GM19193 (cell line): ENCODE measurements around the gene COL17A1.

ENCODE experiments used
- POLR2A ChIP-seq: IDR thresholded peaks from 4 replicates; pipeline ENCODE4 v1.6.1; 2011; ENCODE audit not compliant: insufficient read depth, insufficient read length; ENCODE audit errors: extremely low read depth

Gene COL17A1

GRCh38 chr10:104076743-104077160 is 8.9 kb downstream of the COL17A1 start:
- TF ChIP-seq POLR2A = no peak

DNA sequence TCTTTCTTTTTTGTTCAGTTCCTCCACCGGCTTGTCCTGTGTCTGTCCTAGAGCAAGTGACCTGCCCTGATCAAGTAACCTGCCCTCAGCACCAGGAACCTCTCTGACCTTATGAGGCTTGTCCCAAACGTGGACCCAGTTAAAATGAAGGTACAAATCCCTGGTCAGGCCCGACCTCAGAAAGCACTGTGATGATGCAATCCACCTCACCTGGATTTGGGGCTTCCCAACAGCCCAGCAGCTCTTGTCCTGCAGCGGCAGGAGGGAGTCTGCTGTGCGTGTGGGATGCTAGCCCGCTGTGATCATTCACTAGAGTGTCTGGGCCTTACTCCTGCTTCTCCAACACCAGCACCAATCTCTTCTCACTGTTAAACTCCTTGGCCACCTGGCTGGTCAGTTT is 11.2 kb downstream of the COL17A1 start:
- no peak for TF ChIP-seq POLR2A

DNA sequence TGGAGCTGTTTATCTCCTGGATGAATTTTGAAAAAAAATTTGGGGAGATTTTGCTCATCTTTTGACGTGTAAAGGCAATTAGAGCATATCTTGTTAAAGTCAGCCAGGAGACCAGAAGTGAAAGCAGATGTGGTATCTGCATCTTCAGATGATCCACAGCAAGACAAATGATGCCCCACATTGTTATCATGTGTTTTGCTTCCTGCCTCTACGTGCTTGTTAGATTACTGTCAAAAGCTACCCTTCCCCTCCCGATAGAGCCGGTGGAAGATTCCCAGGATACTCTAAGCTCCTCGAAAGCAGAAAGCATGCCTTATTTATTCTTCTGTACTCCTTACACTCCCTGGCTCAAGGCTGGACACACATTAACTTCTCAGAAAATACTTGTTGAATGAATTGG is 12.9 kb downstream of the COL17A1 start:
- TF ChIP-seq POLR2A = no peak

DNA sequence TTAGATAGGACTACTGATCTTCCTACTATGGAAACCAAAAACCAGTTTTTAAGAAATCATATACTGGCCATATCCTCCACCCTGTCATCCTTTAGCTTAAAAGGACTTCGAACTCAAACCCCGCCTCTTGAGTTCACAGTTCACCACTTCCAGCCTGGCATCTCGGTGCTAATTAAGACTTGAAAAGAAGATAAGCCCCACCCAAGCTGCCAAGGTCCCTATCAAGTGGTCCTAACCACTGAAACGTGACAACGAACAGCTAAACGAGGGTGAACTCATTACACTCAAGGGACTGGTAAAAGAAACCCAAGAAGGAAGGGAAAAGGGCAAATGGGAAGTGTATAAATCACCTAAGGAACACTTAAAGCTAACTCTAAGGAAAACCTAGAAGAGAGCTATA is 16.1 kb downstream of the COL17A1 start:
- TF ChIP-seq POLR2A = no peak

GRCh38 chr10:104067525-104067924 is 18.2 kb downstream of the COL17A1 start:
- TF ChIP-seq POLR2A = no peak

DNA sequence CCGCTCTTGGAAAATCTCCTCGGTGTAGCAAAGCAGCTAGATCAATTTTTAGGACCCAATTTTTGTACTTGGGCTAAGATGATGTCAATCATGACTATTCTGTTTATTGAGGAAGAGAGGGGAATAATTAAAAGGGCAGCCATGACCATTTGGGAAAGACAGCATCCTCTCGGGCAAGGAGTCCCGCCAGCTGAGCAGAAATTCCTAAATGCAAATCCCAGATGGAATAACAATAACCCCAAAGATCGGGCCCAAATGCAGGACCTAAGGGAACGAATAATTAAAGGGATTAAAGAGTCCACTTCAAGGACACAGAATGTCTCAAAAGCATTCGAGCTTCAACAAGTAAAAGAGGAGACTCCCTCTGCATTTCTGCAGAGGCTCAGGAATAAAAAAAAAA is 18.7 kb downstream of the COL17A1 start:
- no peak for TF ChIP-seq POLR2A

DNA sequence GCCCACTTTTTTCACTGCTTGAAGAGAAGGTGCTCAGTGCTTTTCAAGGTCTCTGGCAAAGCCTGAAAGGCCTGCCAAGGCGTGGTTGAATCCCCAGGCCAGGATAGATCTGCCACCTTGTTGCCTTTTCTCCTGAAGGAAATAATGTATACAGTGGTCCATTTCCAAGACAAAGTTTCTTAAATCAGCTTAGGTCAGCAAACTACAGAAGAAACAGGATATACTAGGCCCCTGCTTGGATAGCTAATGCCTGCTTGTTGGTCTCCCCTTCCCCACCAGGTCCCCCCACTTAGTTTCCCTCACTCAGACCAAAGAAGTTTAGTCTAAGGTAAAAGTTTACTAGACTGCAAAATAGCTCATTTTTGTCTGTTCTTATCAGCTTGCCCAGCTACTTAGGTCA is 19.9 kb downstream of the COL17A1 start:
- TF ChIP-seq POLR2A = no peak

DNA sequence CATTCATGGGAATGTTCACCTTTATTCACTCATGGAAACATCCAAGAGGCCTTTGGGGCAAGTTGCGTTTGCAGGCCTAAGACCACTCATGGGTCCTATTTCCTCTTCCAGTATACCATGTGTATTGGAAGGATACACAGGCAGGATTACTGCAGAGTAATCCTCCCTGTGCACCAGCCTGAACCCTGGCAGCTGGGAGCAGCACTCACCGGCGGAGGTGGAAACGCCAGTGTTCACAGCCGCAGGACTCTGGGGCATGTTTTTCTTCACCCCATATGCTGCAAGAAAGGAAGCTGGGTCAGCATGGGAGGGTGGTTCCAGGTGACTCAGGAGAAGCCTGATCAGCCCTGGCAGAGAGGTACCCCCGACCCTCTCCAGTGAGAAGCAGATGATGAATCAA is 24.5 kb downstream of the COL17A1 start:
- no peak for TF ChIP-seq POLR2A

DNA sequence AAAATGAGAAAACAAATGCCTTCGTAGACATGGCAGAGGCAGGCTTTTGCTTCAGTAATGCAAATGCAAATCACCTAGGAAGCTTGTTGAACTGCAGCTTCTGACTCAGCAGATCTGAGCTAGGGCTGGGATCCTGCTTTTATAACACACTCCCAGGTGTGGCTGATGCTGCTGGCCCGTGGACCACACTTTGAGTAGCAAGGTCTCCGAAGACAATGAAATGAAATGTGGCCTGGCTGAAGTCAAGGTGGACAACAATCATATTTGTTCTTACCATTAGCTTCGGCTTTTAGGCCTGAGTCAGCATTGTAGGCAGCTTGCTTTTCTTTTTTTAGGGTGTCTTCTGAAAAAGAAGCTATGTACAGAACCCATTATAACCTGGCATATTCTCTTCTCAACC is 26.3 kb downstream of the COL17A1 start:
- TF ChIP-seq POLR2A = no peak

DNA sequence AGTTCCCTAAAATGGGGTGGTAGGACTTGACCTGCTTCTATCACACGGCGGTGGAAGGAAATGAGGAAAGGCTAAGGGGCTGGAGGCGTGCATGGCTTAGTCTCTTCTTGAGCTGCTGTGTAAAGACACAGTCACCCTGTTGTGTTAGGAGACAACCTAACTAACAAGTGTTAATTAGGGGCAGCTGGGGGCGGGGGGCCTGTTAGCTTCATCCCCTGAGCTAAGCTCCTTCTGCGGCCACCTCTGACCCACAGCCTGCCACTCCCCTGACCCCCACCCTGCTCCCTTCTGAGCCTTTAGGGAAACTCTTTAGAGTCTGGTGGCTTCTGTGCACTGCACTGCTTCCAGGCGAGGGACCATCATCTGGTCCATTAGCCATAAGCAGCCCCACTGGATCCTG is 28.0 kb downstream of the COL17A1 start:
- TF ChIP-seq POLR2A = no peak

DNA sequence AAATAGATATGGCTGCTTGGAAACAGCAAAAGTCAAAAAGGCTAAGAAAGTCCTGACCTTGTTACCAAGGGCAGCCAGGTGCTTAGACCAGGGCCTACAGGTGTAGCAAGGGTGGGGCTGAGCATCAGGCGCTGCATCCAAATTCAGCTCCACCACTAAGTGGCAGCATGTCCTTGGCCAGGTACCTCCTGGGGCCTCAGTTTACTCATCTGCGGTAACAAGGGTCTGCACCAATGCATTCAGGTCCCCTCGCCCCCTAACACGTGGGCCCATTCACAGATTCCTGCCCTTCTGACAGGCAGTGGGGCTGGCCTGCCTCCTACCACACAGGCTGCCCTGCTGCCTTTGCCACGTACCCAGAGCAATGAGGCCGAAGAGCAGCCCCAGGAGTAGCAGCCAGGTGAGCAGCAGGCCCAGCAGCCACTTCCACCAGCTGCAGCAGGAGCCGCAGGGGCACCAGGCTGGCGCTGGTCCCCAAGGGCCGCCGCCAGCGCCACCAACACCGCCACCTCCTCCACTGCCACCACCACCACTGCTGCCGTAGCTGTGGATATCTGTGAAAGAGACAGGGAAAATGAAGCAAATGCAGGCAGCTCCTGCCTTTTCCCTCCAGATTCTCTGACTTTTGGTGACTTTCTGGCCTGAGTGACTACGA is 28.9 kb downstream of the COL17A1 start:
- TF ChIP-seq POLR2A = no peak

DNA sequence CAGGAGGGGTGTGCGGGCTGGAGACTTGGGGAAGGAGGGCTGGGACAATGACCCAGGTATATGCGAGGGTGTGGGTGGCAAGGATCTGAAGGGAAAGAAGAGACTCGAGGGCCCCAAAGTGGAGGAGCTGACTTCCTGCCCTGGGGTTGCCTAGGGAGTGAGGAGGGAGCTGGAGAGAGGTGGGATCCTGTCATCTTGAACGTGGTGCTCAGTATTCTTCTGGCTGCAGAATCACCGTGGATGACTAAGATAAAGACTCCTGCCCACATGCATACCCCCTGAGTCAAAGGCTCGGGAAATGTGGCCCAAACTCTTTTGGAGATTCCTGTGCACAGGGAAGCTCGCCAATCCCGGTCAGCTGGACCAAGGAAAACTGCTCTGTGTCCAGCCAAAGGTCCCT is 31.2 kb downstream of the COL17A1 start:
- TF ChIP-seq POLR2A = no peak

- TF ChIP-seq POLR2A = no peak
Observed at GRCh38 chr10:104053201-104053600, 32.5 kb downstream of the COL17A1 start.

GRCh38 chr10:104052431-104052830 is 33.2 kb downstream of the COL17A1 start:
- TF ChIP-seq POLR2A = no peak

DNA sequence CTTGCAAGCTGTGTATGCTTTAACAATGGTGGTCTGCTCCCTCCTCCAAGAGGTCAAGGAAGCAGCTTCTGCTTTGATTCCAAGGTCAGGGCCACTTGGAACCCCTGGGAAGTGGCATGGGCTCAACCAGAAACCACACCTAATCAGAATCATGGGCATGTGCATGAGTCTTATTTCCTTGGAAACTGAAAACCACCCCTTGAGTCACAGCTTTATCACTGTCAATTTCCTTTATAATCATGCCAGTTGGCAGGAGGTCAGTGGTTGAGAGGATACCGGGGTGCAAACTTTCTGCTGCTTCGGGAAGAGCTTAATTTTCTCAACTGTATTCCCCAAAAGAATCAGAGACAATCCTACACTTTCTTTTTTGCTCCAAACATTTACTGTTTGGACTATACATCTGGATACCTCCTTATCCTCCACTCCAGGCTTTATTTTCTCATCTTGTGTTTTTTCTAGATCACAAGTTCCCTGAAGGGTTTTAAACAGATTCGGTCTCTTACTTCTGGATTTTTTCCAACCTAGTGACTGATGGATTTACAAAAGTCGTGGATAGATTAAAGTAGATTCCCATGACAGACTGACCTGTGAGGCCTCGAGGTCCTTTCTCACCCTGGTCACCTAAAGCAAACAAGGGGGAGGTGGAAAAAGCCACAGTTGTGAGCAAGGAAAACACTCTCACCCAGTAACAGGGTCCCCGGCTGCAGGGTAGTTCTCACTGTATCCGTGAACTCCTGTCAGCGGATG is 36.0 kb downstream of the COL17A1 start:
- no peak for TF ChIP-seq POLR2A

GRCh38 chr10:104046651-104047050 is 39.0 kb downstream of the COL17A1 start:
- no peak for TF ChIP-seq POLR2A

- no peak for TF ChIP-seq POLR2A
Observed at GRCh38 chr10:104045151-104046089, 40.3 kb downstream of the COL17A1 start.
